OCI-LY1 (cell line): Measurements from ENCODE around the gene ZNF470.

Experiments used
- CTCF ChIP-seq: fragments of 200-600 bp; sonication (generic), shearing (Covaris generic); IDR thresholded peaks from 2 replicates; pipeline ENCODE4 v1.5.1; 2017; ENCODE audit warnings: mild to moderate bottlenecking, antibody characterized with exemption, low read length, moderate library complexity, mixed read lengths
- EZH2 ChIP-seq: fragments of 200-600 bp; sonication (generic), shearing (Covaris generic); IDR thresholded peaks from 2 replicates; pipeline ENCODE4 v1.8.0; 2017; ENCODE audit warnings: borderline replicate concordance, mixed run types, mild to moderate bottlenecking, antibody characterized with exemption, low read length, moderate library complexity, mixed read lengths

- TF ChIP-seq EZH2 = no peak
- TF ChIP-seq CTCF = no peak
Observed at GRCh38 chr19:56596676-56597075, 29.4 kb downstream of the ZNF470 start.
